Fibroblast of the aortic adventitia (primary cell): Measurements from ENCODE around the gene TBKBP1. TPM values are rescaled to one million over a fixed set of nuclear protein-coding genes. Genes with fewer than 3 reads are reported as not detected.

ENCODE experiments used
- DNase-seq: peaks from one replicate; pipeline ENCODE4 v3.0.0-alpha.2; 2010; ENCODE audit warnings: low read depth
- H3K4me3 ChIP-seq: 2 replicates; pipeline ENCODE4 v1.5.1; 2011; ENCODE audit warnings: low read depth, mild to moderate bottlenecking, control low read depth, low read length, moderate library complexity
- total RNA-seq: library from RNA; depleted of rRNA; stranded (reverse); fragments of >200 nt; gene quantifications from 2 replicates; pipeline ENCODE4 v1.2.3, GENCODE V29; 2012; ENCODE audit warnings: low replicate concordance
- TF ChIP-seq, protein P1 (sequence below): IDR thresholded peaks from 2 replicates; pipeline ENCODE4 v1.5.1; 2011; ENCODE audit warnings: mild to moderate bottlenecking, low read length, control low read depth, inconsistent platforms; ENCODE audit not compliant: insufficient read depth

TBKBP1 gene
- total RNA-seq, 1 donor: 9.5 TPM

DNA sequence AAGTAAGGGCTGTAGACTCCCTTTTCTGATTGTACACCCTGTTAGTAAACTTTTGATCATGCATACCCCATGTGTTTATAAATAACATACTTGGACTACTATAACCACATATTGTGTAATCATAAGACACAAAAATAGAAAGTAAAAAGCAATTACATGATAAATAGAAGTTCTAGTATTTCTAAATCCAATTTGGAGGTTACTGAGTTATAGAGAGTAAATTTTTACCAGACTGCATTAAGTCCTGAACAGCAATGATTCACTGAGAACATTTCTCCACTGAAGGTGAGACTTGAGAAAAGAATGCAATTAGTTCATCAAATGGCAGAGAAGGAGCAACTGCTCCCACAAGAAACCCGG, 7.7 kb upstream of the TBKBP1 start:
- TF ChIP-seq, protein P1, sequence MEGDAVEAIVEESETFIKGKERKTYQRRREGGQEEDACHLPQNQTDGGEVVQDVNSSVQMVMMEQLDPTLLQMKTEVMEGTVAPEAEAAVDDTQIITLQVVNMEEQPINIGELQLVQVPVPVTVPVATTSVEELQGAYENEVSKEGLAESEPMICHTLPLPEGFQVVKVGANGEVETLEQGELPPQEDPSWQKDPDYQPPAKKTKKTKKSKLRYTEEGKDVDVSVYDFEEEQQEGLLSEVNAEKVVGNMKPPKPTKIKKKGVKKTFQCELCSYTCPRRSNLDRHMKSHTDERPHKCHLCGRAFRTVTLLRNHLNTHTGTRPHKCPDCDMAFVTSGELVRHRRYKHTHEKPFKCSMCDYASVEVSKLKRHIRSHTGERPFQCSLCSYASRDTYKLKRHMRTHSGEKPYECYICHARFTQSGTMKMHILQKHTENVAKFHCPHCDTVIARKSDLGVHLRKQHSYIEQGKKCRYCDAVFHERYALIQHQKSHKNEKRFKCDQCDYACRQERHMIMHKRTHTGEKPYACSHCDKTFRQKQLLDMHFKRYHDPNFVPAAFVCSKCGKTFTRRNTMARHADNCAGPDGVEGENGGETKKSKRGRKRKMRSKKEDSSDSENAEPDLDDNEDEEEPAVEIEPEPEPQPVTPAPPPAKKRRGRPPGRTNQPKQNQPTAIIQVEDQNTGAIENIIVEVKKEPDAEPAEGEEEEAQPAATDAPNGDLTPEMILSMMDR: no peak
- H3K4me3 ChIP-seq: no peak overlapping the region
- no peak for DNase-seq

DNA sequence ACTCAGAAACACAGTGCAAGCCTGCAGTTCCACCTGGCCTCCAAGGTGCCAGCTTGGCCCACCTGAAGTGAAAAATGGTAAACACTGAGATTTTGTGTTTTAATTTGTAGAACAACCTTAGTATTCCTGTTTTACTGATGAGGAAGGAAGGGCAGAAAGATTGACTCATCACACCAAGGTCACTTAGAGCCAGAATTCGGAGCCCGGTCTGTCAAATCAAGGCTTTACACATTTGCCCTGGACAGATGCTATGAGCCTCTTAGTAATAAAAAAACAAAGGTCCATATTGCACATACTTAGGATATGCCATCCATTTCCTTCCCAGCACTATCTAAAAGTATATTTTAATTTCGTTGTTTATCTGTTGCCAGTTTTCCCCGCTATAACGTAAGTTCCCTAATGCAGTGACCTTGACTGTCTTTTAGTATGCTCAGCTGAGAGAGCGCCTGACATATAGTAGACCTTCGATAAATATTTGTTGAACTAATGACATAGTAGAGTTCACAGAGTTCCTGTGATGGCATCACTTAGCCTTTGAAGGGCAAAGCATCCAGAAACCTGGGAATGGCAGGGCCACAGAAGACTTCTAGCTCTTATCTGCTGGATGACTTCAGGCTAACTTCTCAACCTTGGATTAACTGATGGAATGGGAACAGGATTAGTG, 7.2 kb upstream of the TBKBP1 start:
- H3K4me3 ChIP-seq: no peak overlapping the region
- no peak for DNase-seq
- TF ChIP-seq, protein P1: no peak

GRCh38 chr17:47687328-47687690, 6.7 kb upstream of the TBKBP1 start:
- TF ChIP-seq, protein P1: no peak
- DNase-seq: no peak
- no peak overlapping the region for H3K4me3 ChIP-seq

DNA sequence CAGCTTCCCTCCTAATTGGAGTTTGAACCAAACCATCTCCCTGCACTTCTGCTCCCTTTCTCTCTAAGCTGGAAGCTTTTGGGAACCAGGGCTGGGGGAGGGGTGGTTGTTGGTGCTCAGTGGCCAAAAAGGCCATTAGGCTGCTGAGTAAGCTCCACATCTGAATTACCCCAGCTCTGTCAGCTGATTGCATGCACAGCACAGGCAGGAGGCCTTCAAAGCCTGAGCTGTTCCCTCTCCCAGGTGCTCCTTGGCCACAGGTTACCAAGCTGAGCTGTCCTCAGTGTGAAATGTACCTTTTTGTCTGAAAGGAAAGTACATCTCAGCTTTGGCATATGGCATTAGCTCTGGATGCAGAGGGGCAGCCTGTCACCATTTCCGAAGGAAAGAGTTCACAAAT, 6.2 kb upstream of the TBKBP1 start:
- TF ChIP-seq, protein P1: no peak
- DNase-seq: peak; percentile 43
- no peak overlapping the region for H3K4me3 ChIP-seq

DNA sequence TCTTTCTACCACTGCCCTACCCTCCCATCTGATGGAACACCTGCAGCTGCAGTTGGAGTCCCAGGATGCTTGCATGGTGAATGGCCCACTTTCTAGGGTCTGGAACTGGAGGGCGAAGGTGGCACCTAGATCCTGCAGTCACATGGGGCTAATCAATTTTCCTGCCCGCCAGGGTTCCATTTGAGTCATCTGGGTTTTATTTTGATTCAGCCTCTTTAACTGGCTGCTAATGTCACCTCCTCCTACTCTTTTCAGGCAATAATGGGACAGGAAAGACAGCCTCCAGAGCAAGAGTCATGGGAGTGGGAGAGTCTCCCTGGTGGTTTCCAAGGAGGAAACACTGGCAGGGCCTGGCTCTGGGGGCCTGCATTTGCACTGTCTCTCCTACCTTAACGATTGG, 3.8 kb upstream of the TBKBP1 start:
- no peak for DNase-seq
- TF ChIP-seq, protein P1: no peak
- no peak overlapping the region for H3K4me3 ChIP-seq

- TF ChIP-seq, protein P1: no peak
- H3K4me3 ChIP-seq: no peak overlapping the region
- DNase-seq: no peak
These were observed 1.6 kb upstream of the TBKBP1 start for GRCh38 chr17:47692137-47692894.
